ENCODE results near the gene SLC49A3.

Gene SLC49A3

GRCh38 chr4:734951-735350, 46.0 kb upstream of the SLC49A3 start:
- no peaks in the 10 kb centered on the region for H3K9me3 ChIP-seq (ENCODE audit: insufficient read depth, low read depth, low read length)
- no peak overlapping the region for H2AFZ ChIP-seq (ENCODE audit: low read length)
- H3K9ac ChIP-seq (ENCODE audit: low read depth, low read length, poor library complexity, severe bottlenecking): no peak overlapping the region
- H3K9me2 ChIP-seq (replicated peaks; ENCODE audit: low read depth, low read length): no peaks in the 10 kb centered on the region
- no peaks in the 10 kb centered on the region for H3K4me1 ChIP-seq (ENCODE audit: insufficient read depth, low read length, poor library complexity, severe bottlenecking)
- TF ChIP-seq EZH2phosphoT487 (IDR thresholded peaks at IDR 0.05; ENCODE audit: borderline replicate concordance): no peak
- TF ChIP-seq CTCF (conservative IDR thresholded peaks at IDR 0.05; ENCODE audit: low read length): no peak
- no peaks in the 10 kb centered on the region for H3K27me3 ChIP-seq (ENCODE audit: insufficient read depth, low read length, poor library complexity, severe bottlenecking)
- no peaks in the 10 kb centered on the region for H3F3A ChIP-seq (ENCODE audit: low read depth)
- H3K36me3 ChIP-seq (ENCODE audit: insufficient read depth, low read length): peaks cover 70% of the 10 kb centered on the region; the same call in 1 of the 2 replicates
- 0 out of 2 replicates have a peak, but pooled peaks cover 4% of the 10 kb centered on the region for H3K79me2 ChIP-seq (ENCODE audit: insufficient read depth, low read length)
- no peak overlapping the region for H3K4me3 ChIP-seq (ENCODE audit: low read length, poor library complexity, severe bottlenecking)
- H4K20me1 ChIP-seq (ENCODE audit: insufficient read depth, low read length, poor library complexity, severe bottlenecking): no peaks in the 10 kb centered on the region
- H3K4me2 ChIP-seq (ENCODE audit: low read depth, low read length, poor library complexity, severe bottlenecking): no peak overlapping the region

- Histone ChIP-seq H3K4me1 (ENCODE audit: insufficient read depth, low read length, poor library complexity, severe bottlenecking) (no peaks in the 10 kb centered on the region), H3K9me2 (replicated peaks; ENCODE audit: low read depth, low read length) (no peaks in the 10 kb centered on the region), H3K4me2 (ENCODE audit: low read depth, low read length, poor library complexity, severe bottlenecking) (no peak overlapping the region), H3K36me3 (ENCODE audit: insufficient read depth, low read length) (peaks cover 63% of the 10 kb centered on the region; the same call in 1 of the 2 replicates), H3K4me3 (ENCODE audit: low read length, poor library complexity, severe bottlenecking) (no peak overlapping the region), H3K27me3 (ENCODE audit: insufficient read depth, low read length, poor library complexity, severe bottlenecking) (no peaks in the 10 kb centered on the region), H3K9ac (ENCODE audit: low read depth, low read length, poor library complexity, severe bottlenecking) (no peak overlapping the region), H3F3A (ENCODE audit: low read depth) (no peaks in the 10 kb centered on the region), H2AFZ (ENCODE audit: low read length) (no peak overlapping the region), H3K9me3 (ENCODE audit: insufficient read depth, low read depth, low read length) (no peaks in the 10 kb centered on the region), H3K79me2 (ENCODE audit: insufficient read depth, low read length) (0 out of 2 replicates have a peak, but pooled peaks cover 6% of the 10 kb centered on the region), H4K20me1 (ENCODE audit: insufficient read depth, low read length, poor library complexity, severe bottlenecking) (peaks cover 6% of the 10 kb centered on the region)
- no peak for TF ChIP-seq EZH2phosphoT487 (IDR thresholded peaks at IDR 0.05; ENCODE audit: borderline replicate concordance)
- no peak for TF ChIP-seq CTCF (conservative IDR thresholded peaks at IDR 0.05; ENCODE audit: low read length)
These were observed 45.1 kb upstream of the SLC49A3 start for GRCh38 chr4:734075-734474.

- no peak overlapping the region for H3K4me2 ChIP-seq (ENCODE audit: low read depth, low read length, poor library complexity, severe bottlenecking)
- no peaks in the 10 kb centered on the region for H3F3A ChIP-seq (ENCODE audit: low read depth)
- TF ChIP-seq EZH2phosphoT487 (IDR thresholded peaks at IDR 0.05; ENCODE audit: borderline replicate concordance) (no peak), CTCF (conservative IDR thresholded peaks at IDR 0.05; ENCODE audit: low read length) (no peak)
- H3K4me1 ChIP-seq (ENCODE audit: insufficient read depth, low read length, poor library complexity, severe bottlenecking): no peaks in the 10 kb centered on the region
- no peak overlapping the region for H2AFZ ChIP-seq (ENCODE audit: low read length)
- peaks cover 6% of the 10 kb centered on the region for H4K20me1 ChIP-seq (ENCODE audit: insufficient read depth, low read length, poor library complexity, severe bottlenecking)
- H3K36me3 ChIP-seq (ENCODE audit: insufficient read depth, low read length): peaks cover 63% of the 10 kb centered on the region; the same call in 1 of the 2 replicates
- no peaks in the 10 kb centered on the region for H3K9me3 ChIP-seq (ENCODE audit: insufficient read depth, low read depth, low read length)
- no peak overlapping the region for H3K9ac ChIP-seq (ENCODE audit: low read depth, low read length, poor library complexity, severe bottlenecking)
- H3K27me3 ChIP-seq (ENCODE audit: insufficient read depth, low read length, poor library complexity, severe bottlenecking): no peaks in the 10 kb centered on the region
- no peaks in the 10 kb centered on the region for H3K9me2 ChIP-seq (replicated peaks; ENCODE audit: low read depth, low read length)
- H3K79me2 ChIP-seq (ENCODE audit: insufficient read depth, low read length): peaks cover 8% of the 10 kb centered on the region; the same call in 1 of the 2 replicates
- H3K4me3 ChIP-seq (ENCODE audit: low read length, poor library complexity, severe bottlenecking): no peak overlapping the region
These were observed 44.7 kb upstream of the SLC49A3 start for GRCh38 chr4:733631-733980.
